Retinal pigment epithelial cell (primary cell): ENCODE measurements around the gene SND1.

Experiments
- DNase-seq: peaks from one replicate; pipeline ENCODE4 v3.0.0-alpha.2; 2010; ENCODE audit warnings: low read depth
- H3K4me3 ChIP-seq: 2 replicates; pipeline ENCODE4 v1.5.1; 2011; ENCODE audit warnings: mild to moderate bottlenecking, low read length, control low read depth, moderate library complexity
- TF ChIP-seq, protein P1 (sequence below): conservative IDR thresholded peaks from 2 replicates; pipeline ENCODE4 v1.5.1; 2011; ENCODE audit warnings: low read depth, low read length, control low read depth, inconsistent platforms

SND1 gene

DNA sequence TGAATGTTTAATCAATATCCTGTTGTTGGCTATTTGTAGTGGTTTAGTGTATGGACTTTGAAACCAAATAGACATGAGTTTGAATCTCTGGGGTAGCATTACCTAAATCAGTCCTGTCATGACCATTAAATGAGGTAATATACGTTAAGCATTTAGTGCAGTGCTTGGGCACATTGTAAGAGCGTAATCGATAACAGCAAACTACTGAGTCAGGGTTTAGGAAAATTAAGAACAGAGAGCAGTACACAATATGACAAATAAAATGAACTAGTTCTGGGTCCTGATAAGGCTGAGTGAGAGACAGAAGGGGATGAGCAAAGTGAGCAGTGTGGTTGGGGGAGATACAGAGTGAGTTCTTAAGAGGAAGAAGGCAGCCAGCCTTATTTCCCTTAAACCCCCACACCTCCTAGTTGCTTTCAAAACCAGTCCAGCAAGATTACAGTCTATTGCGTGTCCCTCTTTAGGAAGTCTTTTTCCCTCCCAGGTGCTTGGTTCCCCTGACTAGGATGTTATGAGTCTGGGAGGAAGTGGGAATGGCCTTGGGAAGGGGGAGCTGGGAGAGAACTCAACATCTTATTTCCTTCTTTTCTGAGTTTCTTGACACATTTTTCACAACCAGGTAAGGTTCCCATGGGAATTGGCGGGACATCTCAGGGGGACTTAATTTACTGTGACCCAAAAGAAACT is 171.0 kb downstream of the SND1 start:
- TF ChIP-seq, protein P1, sequence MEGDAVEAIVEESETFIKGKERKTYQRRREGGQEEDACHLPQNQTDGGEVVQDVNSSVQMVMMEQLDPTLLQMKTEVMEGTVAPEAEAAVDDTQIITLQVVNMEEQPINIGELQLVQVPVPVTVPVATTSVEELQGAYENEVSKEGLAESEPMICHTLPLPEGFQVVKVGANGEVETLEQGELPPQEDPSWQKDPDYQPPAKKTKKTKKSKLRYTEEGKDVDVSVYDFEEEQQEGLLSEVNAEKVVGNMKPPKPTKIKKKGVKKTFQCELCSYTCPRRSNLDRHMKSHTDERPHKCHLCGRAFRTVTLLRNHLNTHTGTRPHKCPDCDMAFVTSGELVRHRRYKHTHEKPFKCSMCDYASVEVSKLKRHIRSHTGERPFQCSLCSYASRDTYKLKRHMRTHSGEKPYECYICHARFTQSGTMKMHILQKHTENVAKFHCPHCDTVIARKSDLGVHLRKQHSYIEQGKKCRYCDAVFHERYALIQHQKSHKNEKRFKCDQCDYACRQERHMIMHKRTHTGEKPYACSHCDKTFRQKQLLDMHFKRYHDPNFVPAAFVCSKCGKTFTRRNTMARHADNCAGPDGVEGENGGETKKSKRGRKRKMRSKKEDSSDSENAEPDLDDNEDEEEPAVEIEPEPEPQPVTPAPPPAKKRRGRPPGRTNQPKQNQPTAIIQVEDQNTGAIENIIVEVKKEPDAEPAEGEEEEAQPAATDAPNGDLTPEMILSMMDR, result no peak
- no peak for DNase-seq
- H3K4me3 ChIP-seq, result no peak overlapping the region

DNA sequence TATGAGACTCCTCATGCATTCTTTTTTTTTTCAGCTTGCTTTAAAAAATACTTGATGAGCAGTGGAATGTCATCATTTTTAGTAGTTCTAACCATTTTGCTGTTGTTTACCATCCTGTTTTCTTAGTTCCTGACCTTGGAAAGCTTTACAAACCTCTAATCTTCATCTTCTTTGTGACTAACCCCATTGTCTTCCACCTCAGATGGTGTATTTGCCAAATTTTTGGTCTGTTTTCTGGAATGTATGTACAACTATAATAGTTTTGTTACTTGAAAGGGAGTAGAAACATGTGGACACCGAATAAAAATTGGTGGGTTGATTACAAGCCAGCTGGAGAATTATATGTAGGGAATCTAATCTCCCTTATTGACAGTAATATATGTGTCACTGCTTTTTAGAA is 172.7 kb downstream of the SND1 start:
- TF ChIP-seq, protein P1, result no peak
- no peak for DNase-seq

DNA sequence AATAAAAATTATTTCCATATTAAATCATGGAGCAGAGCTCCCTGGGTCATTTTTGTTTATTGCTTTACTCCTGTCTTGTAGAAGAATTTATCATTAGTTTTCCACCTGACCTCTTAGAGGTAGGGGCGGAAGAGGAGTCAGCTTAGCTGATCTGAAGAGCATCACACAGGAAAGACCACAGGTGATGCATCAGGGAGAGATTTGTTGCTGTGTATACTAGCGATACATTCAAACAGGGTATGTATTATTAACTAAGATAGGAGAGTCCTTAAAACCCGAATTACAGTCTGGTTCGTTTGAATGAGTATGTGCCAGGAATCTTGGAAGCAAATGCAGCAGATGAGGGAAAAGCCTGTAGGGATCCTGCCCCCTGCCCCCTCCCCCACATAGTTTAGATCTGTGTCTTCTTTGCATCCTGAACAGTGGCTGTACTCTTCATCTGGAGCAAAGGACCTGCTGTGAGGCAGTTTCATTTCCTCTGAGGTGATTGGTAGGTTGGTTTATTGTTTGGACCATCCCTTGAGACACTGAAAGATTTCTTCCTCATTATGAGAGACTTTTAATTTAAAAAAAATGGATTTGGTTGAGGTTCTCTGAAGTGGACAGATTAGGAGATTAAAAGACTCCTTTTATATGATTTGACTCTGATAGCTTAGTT is 177.0 kb downstream of the SND1 start:
- TF ChIP-seq, protein P1, result no peak
- no peak for DNase-seq

More for the DNA sequence above, 172.7 kb downstream of the SND1 start:
- no peak overlapping the region for H3K4me3 ChIP-seq

DNA sequence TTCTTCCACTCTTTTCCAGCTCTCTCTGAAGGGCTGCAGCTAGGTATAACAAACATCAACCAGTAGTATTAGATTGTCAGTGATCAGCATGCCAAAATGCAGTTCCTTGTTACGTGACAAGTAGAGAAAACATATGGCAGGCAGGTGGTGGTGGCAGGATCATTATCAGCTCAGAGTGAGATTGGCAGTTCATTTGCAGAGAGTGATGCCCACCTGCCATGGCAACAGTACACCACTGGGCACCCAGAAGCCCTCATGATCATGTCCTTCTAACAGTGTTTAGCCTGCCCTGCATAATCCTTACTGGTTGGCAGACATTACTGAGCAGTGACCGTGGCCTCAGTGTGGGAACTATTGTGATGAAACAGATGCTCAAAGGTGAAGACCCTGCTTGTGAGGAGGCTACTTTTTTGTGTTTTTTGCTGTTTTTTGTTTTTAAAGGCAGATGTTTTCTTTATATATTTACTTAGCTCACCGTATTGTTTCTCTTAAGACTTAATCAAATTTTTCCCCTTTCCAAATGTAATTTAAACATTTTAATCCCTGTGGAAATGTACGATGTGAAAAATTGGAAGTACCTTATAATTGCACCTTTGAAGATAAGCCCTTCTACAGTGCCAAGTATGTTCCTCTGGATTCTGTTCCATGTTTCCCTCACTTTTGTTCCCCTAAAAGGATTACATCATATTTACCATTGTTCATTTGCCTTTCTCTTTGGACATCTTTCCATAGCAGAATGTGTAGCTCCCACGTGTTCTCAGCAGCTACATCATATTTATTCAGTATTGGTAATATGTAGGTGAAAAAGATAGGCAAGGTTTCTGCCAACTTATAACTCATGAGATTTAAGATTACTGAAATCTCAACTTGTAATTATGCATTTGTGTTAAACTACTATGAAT is 179.6 kb downstream of the SND1 start:
- TF ChIP-seq, protein P1, result no peak
- H3K4me3 ChIP-seq, result no peak overlapping the region
- no peak for DNase-seq

More for the DNA sequence above, 177.0 kb downstream of the SND1 start:
- H3K4me3 ChIP-seq, result no peak overlapping the region

DNA sequence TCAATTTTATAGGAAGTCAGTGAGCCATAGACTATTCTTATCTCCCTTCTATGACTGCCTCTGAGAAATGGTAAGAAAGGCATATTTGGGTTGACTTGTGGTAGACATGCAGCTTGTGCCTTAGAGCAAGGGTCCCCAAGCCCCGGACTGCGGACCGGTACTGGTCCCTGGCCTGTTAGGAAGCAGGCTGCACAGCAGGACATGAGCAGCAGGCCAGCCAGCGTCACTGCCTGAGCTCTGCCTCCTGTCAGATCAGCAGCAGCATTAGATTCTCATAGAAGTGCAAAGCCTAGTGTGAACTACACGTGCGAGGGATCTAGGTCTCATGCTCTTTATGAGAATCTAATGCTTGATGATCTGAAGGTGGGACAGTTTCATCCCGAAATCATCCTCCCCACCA is 180.6 kb downstream of the SND1 start:
- DNase-seq, result no peak
- TF ChIP-seq, protein P1, result no peak
- no peak overlapping the region for H3K4me3 ChIP-seq

DNA sequence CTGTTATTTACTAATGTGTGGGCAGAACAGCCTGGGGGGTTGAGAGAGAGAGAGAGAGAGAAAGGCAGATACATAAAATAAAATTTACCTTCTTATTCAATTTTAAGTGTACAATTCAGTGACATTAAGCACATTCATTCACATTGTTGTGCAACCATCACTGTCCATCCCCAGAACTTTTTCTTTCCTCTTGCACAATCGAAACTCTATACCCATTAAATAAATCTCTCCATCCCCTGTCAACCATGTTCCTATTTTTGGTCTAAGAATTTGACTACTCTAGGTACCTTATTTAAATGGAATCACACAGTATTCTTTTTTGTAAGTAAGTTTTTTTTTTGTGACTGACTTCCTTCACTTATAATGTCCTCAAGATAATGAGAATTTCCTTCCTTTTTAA is 181.6 kb downstream of the SND1 start:
- H3K4me3 ChIP-seq, result no peak overlapping the region
- TF ChIP-seq, protein P1, result no peak
- no peak for DNase-seq
